ENCODE measurements around the gene PAX9. TPM values are rescaled to one million over a fixed set of nuclear protein-coding genes. Genes with fewer than 3 reads are reported as not detected.

Gene PAX9
- total and polyA plus RNA-seq, 9 of the 15 experiments (the other 6 are each of a cell fraction or from before 2014, with no cell fraction given), result 0.87 to 2.4 (median 1.3) TPM

DNA sequence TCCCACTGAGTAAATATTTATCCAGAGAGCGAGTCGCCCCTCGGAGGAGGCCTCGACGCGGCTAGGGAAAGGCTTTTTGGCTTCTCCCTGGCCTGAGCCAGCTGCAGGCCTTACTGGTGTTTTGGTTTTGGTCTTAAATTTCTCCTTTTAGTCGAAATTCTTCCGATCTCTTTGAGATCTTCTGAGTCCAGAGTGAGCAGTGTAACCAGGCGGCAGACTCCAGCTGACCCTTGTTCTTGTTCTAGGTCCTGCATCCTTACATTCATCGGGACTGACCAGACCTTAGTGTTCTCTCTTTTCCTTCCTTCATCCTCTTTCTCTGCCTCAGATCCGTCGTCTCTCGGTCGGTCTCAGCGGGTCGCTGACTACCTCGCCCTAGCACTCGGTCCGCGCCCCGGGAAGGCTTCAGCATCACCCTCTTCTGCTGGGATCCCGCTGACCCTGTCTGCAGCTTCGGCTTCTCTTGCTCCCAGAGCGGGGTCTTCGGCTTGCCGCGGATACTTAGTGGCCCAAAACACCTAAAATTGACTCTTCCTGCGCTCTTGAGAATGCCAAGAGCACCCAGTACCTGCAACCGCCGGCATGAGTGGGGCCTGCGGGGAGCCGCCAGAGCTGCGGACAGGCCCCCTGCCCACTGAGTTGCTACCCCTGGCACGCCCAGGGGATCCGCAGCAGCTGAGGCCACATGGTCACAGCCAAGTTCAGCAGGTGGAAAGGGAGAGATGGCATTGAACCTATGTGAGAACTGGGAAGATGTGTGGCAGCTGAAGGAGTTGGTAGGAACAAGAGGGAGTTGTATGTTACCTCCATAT is 2.4 kb upstream of the PAX9 start:
- Histone ChIP-seq H3K27me3 (ENCODE audit: control insufficient read depth in 2 of 2, insufficient read depth in 2 of 2, low read length in 2 of 2) (no peaks in the 10 kb centered on the region; a peak in 1 of 5 replicates), H3K4me3 (no peak overlapping the region), H2AFZ (ENCODE audit: low read depth, low read length) (no peak overlapping the region), H3K9me1 (ENCODE audit: control insufficient read depth, insufficient read depth, low read length) (no peaks in the 10 kb centered on the region), H3K4me2 (ENCODE audit: insufficient read depth, low read length) (no peak overlapping the region), H3K9ac (ENCODE audit: insufficient read depth in 1 of 2, low read depth in 2 of 2, low read length in 2 of 2) (no peak overlapping the region), H3K9me3 (replicated peaks; ENCODE audit: control insufficient read depth, insufficient read depth, low read depth, low read length) (no peaks in the 10 kb centered on the region; the same call in 1 of the 2 replicates), H4K20me1 (replicated peaks; ENCODE audit: control insufficient read depth, insufficient read depth, low read length) (no peaks in the 10 kb centered on the region), H3K79me2 (ENCODE audit: control insufficient read depth, insufficient read depth, low read length) (peaks cover 6% of the 10 kb centered on the region; the same call in 2 of the 3 replicates), H3K27ac (ENCODE audit: extremely low read depth, low read depth, low read length) (no peak overlapping the region), H3K4me1 (replicated peaks in 1 of 2; ENCODE audit: control insufficient read depth in 2 of 2, insufficient read depth in 2 of 2, low read length in 2 of 2) (peaks cover 0 to 26% of the 10 kb centered on the region in 2 experiments; a peak in 2 of 5 replicates), H3K36me3 (ENCODE audit: control insufficient read depth, insufficient read depth, low read length) (peaks cover 8% of the 10 kb centered on the region; the same call in 1 of the 3 replicates)
- ChIA-PET POLR2A (interaction anchor here (1.1 kb wide), 1 partner anchor 15 kb away, joined by 3 read pairs; no protein-coding TSS in a partner anchor), CTCF (ENCODE audit: low intra/inter-chr PET ratio) (no interaction called here)
- WGBS (ENCODE audit: insufficient coverage, low coverage, missing lambda C conversion rate), result 74% methylated on average over 26 of the region's 35 CpGs
- TF ChIP-seq NCOR1 (IDR thresholded peaks at IDR 0.05) (no peak), NFIC (IDR thresholded peaks at IDR 0.05) (no peak), POLR2B (IDR thresholded peaks at IDR 0.05; ENCODE audit: low read depth, partially characterized antibody) (no peak)
- TF ChIP-seq, protein P1, sequence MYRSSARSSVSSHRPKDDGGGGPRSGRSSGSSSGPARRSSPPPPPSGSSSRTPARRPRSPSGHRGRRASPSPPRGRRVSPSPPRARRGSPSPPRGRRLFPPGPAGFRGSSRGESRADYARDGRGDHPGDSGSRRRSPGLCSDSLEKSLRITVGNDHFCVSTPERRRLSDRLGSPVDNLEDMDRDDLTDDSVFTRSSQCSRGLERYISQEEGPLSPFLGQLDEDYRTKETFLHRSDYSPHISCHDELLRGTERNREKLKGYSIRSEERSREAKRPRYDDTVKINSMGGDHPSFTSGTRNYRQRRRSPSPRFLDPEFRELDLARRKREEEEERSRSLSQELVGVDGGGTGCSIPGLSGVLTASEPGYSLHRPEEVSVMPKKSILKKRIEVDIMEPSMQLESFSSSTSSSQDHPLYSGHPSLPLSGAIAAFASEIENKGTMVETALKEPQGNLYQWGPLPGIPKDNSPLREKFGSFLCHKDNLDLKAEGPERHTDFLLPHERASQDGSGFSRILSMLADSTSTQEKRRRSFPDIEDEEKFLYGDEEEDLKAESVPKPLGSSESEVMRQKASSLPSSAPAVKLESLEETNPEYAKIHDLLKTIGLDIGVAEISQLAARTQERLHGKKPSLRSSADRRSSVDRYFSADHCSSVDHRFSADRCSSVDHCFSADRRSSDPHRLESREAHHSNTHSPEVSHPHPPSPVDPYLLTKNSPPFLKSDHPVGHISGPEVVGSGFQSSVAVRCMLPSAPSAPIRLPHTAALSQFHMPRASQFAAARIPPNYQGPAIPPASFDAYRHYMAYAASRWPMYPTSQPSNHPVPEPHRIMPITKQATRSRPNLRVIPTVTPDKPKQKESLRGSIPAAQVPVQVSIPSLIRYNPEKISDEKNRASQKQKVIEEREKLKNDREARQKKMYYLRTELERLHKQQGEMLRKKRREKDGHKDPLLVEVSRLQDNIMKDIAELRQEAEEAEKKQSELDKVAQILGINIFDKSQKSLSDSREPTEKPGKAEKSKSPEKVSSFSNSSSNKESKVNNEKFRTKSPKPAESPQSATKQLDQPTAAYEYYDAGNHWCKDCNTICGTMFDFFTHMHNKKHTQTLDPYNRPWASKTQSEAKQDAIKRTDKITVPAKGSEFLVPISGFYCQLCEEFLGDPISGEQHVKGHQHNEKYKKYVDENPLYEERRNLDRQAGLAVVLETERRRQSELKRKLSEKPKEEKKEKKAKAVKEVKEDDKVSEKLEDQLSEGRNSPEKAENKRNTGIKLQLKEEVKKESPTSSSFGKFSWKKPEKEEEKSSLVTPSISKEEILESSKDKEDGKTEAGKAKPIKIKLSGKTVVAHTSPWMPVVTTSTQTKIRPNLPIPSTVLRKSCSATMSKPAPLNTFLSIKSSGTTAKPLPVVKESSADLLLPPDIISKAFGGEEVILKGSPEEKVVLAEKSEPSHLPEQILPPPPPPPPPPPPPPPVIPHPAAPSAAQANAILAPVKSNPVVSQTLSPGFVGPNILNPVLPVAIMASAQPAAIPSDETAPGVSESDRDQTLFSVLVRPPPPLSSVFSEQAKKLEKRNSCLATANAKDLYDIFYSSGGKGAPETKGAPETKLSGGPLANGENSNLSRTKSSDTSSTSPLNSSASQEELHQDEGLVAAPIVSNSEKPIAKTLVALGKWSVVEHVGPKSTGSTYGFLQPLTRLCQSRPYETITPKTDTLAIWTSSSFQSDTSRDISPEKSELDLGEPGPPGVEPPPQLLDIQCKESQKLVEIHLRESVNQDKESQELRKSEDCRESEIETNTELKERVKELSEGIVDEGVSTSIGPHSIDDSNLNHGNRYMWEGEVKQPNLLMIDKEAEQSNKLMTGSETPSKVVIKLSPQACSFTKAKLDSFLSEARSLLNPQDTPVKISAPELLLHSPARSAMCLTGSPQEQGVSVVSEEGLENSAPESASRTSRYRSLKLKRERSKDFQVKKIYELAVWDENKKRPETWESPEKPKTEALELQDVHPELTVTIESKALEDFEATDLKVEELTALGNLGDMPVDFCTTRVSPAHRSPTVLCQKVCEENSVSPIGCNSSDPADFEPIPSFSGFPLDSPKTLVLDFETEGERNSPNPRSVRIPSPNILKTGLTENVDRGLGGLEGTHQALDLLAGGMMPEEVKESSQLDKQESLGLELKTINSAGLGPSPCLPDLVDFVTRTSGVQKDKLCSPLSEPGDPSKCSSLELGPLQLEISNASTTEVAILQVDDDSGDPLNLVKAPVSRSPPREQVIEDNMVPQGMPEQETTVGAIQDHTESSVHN (IDR thresholded peaks at IDR 0.05; ENCODE audit: borderline replicate concordance in 1 of 2, low read depth in 1 of 2), result no peak
- BruUV-seq (replicated peaks), result no TSS peak
- FAIRE-seq, result no peak
- intact Hi-C loops (cut with micrococcal nuclease) (no loop called here), in situ Hi-C loops (cut with MboI) (no loop called here)
- no peak for ATAC-seq
- DNase-seq (ENCODE audit: extremely low read depth in 1 of 4, low spot score in 3 of 4), result no peak

All from K562 (cell line).